GM18517 (cell line): ENCODE results near the gene OSGIN1.

Source experiments
- ATAC-seq: cut with Tn5 transposase; IDR thresholded peaks from one replicate; pipeline ENCODE4 v1.9.1; 2021; ENCODE audit warnings: mild to moderate bottlenecking, moderate library complexity; ENCODE audit not compliant: unreplicated experiment

Gene OSGIN1

GRCh38 chr16:83969771-83970429 lies 16.9 kb downstream of the OSGIN1 start:
- ATAC-seq, result no peak

- no peak for ATAC-seq
Observed at GRCh38 chr16:83970430-83970815, 17.4 kb downstream of the OSGIN1 start.

GRCh38 chr16:83971165-83972130 lies 18.4 kb downstream of the OSGIN1 start:
- ATAC-seq, result no peak

- ATAC-seq, result no peak
Observed at GRCh38 chr16:83972256-83973008, 19.4 kb downstream of the OSGIN1 start.

GRCh38 chr16:83973077-83973476 lies 20.0 kb downstream of the OSGIN1 start:
- no peak for ATAC-seq

GRCh38 chr16:83973581-83974385 lies 20.7 kb downstream of the OSGIN1 start:
- ATAC-seq, result no peak

- no peak for ATAC-seq
Observed at GRCh38 chr16:83974475-83974874, 21.4 kb downstream of the OSGIN1 start.

GRCh38 chr16:83975590-83976260 lies 22.7 kb downstream of the OSGIN1 start:
- no peak for ATAC-seq

GRCh38 chr16:83977056-83977815 lies 24.2 kb downstream of the OSGIN1 start:
- no peak for ATAC-seq

- no peak for ATAC-seq
Observed at GRCh38 chr16:83978401-83978904, 25.4 kb downstream of the OSGIN1 start.

- no peak for ATAC-seq
Observed at GRCh38 chr16:83979441-83979840, 26.4 kb downstream of the OSGIN1 start.

- ATAC-seq, result no peak
Observed at GRCh38 chr16:83980794-83981193, 27.8 kb downstream of the OSGIN1 start.

- no peak for ATAC-seq
Observed at GRCh38 chr16:83981799-83982198, 28.8 kb downstream of the OSGIN1 start.

GRCh38 chr16:83983491-83983890 lies 30.5 kb downstream of the OSGIN1 start:
- no peak for ATAC-seq

GRCh38 chr16:83989300-83989699 lies 36.3 kb downstream of the OSGIN1 start:
- no peak for ATAC-seq

GRCh38 chr16:83990492-83990891 lies 37.5 kb downstream of the OSGIN1 start:
- no peak for ATAC-seq

GRCh38 chr16:83992624-83993023 lies 39.6 kb downstream of the OSGIN1 start:
- ATAC-seq, result no peak

- no peak for ATAC-seq
Observed at GRCh38 chr16:83994087-83994486, 41.0 kb downstream of the OSGIN1 start.

GRCh38 chr16:83994703-83995102 lies 41.7 kb downstream of the OSGIN1 start:
- ATAC-seq, result no peak
